Heart right ventricle (tissue), 16 donors: ENCODE results near the gene PRSS56. TPM values are rescaled to one million over a fixed set of nuclear protein-coding genes. Genes with fewer than 3 reads are reported as not detected.

Experiments
- ATAC-seq, 8 donors: fragments of 200-7000 bp; cut with Tn5 transposase; one replicate each; pipeline ENCODE4 v1.9.1; 2020; ENCODE audit warnings: mild to moderate bottlenecking in 8 of 8, moderate library complexity in 8 of 8, moderate number of reproducible peaks in 1 of 8
- DNase-seq, 2 donors: peaks; one replicate each; pipeline ENCODE4 v3.0.0-alpha.2; 2020
- H3K27ac ChIP-seq, 10 donors: fragments of 200-600 bp; sonication (generic) in 2 of 10; one replicate each; pipeline versions ENCODE4 v1.5.0 to v1.8.0; 2020 to 2022; ENCODE audit warnings: mild to moderate bottlenecking in 3 of 10
- H3K27me3 ChIP-seq, 7 donors: fragments of 200-600 bp; one replicate each; pipeline ENCODE4 v1.8.0; 2021 to 2022; ENCODE audit warnings: mild to moderate bottlenecking in 2 of 7
- H3K36me3 ChIP-seq, 9 donors: fragments of 200-600 bp; sonication (generic) in 1 of 9; one replicate each; pipeline versions ENCODE4 v1.5.0 to v1.8.0; 2020 to 2022; ENCODE audit warnings: mild to moderate bottlenecking in 2 of 9
- H3K4me1 ChIP-seq, 9 donors: fragments of 200-600 bp; sonication (generic) in 1 of 9; one replicate each; pipeline versions ENCODE4 v1.5.0 to v1.8.0; 2020 to 2022; ENCODE audit warnings: mild to moderate bottlenecking in 4 of 9
- H3K4me3 ChIP-seq, 10 donors: fragments of 200-600 bp; sonication (generic) in 2 of 10; one replicate each; pipeline versions ENCODE4 v1.5.0 to v1.8.0; 2020 to 2022; ENCODE audit warnings: mild to moderate bottlenecking in 7 of 10, moderate library complexity in 2 of 10
- H3K9me3 ChIP-seq, 11 donors: fragments of 200-600 bp in 10 of 11; sonication (generic) in 2 of 11; one replicate each; pipeline versions ENCODE4 v1.5.0 to v1.8.0; 2013 to 2022; ENCODE audit warnings: mild to moderate bottlenecking in 2 of 11, control low read depth in 1 of 11, moderate library complexity in 1 of 11
- whole genome bisulfite sequencing, 2 donors: extraction: QIAGEN DNeasy Blood & Tissue Kit; methylation state at CpG; one replicate each; pipeline ENCODE4 v1.1.7; 2013; ENCODE audit warnings: inconsistent platforms in 1 of 2; 5-methylcytosine and 5-hydroxymethylcytosine counted together
- intact Hi-C, 10 donors: fragments of 100-400 bp; cut with DNase I; formaldehyde crosslinking; loops; one replicate each; pipeline versions ENCODE4 v1.11.1 to v1.14.2; 2022
- polyA plus RNA-seq, 2 donors: library from polyadenylated mRNA; stranded (reverse); fragments of 200-250 nt; gene quantifications; one replicate each; pipeline ENCODE4 v1.2.3, GENCODE V29; 2013
- total RNA-seq, 10 donors: library from RNA; stranded (reverse); fragmentation: NEBNext Ultra II Directional in 3 of 10; extraction: Animal tissue kit (Norgen Biotek cat#: 25700) in 3 of 10; gene quantifications; one replicate each; pipeline versions ENCODE4 v1.2.1 to v1.2.4, GENCODE V29; 2021 to 2023
- TF ChIP-seq, protein P1 (sequence below), 9 donors: fragments of 200-600 bp; sonication (generic) in 2 of 9; IDR thresholded peaks; one replicate each; pipeline versions ENCODE4 v1.5.0 to v1.8.0; 2021 to 2022; ENCODE audit warnings: antibody characterized with exemption in 9 of 9, mild to moderate bottlenecking in 5 of 9, moderate library complexity in 1 of 9
- donor health status: Arrhythmogenic right ventricular cardiomyopathy.
- donor health status: ischemic (EF 13 %, LVEDD 7.1; RV severe dilation, severe dysfunction).
- donor health status: healthy with polysubstance abuse.
- donor health status: DM: no; HTN: yes; CAD: no.
- donor health status: DM: no; HTN: no; CAD: no.
- donor health status: ischemic (EF 25% LVEDD 6.9; RV normal size, moderate dysfunction).
- donor health status: ischemic (EF 25% LVEDD 5.7; RV mildly dilated, moderate dysfunction).
- donor health status: healthy.
- donor health status: DM: yes; HTN: yes; CAD: no.
- donor health status: Ischemic cardiomyopathy.
- donor health status: ischemic (EF 35%, LVEDD 5.7; RV mildly dilated, moderate dysfunction).
- donor health status: nonischemic (EF 11% LVEDD 7.7; RV severe dilation, severe dysfunction).
- donor health status: DM: yes; HTN: yes; CAD: no.
- donor health status: PGD.
- donor health status: ischemic (EF 29% LVEDD 5.4; RV normal size, mild dysfunction).
- donor health status: nonischemic (EF 23%, LVEDD 6.1; RV moderate dilation, normal function).

PRSS56 gene
- total and polyA plus RNA-seq, 12 donors, result 0.12 to 0.35 (median 0.19) TPM; not detected in 8

DNA sequence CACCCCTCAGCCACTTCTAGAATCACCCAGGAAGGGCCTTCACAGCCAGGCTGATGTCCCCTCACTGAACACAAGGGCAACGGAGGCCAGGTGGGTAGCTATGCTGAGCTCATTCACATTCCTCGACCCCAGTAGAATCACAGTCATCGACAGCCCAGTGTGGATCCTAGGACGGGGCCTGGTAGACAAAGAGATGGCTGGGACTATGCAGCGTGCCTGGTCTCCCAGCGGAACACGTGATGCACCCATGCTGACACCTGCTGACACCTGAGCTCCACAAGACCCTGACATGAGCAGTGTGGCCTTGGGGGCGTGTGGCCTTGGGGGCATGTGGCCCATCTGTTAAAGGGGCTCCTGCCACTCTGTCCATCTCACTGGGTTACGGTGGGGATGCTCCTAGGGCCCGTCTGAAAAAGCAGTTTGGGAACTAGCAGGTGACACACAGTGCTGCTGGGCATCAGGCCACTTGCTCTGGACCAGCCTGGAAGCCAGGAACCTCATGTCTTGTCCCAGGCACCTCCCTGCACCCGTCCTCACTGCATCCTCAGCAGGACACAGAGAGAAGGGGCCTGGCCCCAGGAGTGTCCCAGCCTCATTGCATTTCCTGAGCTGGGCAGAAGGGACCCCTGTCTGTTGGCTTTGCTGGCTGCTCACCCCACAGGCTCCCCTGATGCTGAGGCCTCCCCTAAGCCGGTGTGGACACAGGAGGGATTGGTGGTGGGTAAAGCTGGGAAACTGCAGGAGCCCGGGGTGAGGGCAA lies 42.3 kb upstream of the PRSS56 start:
- TF ChIP-seq, protein P1, sequence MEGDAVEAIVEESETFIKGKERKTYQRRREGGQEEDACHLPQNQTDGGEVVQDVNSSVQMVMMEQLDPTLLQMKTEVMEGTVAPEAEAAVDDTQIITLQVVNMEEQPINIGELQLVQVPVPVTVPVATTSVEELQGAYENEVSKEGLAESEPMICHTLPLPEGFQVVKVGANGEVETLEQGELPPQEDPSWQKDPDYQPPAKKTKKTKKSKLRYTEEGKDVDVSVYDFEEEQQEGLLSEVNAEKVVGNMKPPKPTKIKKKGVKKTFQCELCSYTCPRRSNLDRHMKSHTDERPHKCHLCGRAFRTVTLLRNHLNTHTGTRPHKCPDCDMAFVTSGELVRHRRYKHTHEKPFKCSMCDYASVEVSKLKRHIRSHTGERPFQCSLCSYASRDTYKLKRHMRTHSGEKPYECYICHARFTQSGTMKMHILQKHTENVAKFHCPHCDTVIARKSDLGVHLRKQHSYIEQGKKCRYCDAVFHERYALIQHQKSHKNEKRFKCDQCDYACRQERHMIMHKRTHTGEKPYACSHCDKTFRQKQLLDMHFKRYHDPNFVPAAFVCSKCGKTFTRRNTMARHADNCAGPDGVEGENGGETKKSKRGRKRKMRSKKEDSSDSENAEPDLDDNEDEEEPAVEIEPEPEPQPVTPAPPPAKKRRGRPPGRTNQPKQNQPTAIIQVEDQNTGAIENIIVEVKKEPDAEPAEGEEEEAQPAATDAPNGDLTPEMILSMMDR (IDR thresholded peaks at IDR 0.05), result no peak
- 90% methylated on average over 13 of the region's 13 CpGs for WGBS, 2 donors
- no peak for DNase-seq
- Histone ChIP-seq H3K9me3 (no peaks in the 10 kb centered on the region), H3K27ac (no peak overlapping the region), H3K36me3 (no peaks in the 10 kb centered on the region), H3K27me3 (peaks cover 0 to 86% (median 43%) of the 10 kb centered on the region in 7 donors), H3K4me1 (no peaks in the 10 kb centered on the region), H3K4me3 (no peak overlapping the region)
- no peak for ATAC-seq
- intact Hi-C loops, result no loop called here

DNA sequence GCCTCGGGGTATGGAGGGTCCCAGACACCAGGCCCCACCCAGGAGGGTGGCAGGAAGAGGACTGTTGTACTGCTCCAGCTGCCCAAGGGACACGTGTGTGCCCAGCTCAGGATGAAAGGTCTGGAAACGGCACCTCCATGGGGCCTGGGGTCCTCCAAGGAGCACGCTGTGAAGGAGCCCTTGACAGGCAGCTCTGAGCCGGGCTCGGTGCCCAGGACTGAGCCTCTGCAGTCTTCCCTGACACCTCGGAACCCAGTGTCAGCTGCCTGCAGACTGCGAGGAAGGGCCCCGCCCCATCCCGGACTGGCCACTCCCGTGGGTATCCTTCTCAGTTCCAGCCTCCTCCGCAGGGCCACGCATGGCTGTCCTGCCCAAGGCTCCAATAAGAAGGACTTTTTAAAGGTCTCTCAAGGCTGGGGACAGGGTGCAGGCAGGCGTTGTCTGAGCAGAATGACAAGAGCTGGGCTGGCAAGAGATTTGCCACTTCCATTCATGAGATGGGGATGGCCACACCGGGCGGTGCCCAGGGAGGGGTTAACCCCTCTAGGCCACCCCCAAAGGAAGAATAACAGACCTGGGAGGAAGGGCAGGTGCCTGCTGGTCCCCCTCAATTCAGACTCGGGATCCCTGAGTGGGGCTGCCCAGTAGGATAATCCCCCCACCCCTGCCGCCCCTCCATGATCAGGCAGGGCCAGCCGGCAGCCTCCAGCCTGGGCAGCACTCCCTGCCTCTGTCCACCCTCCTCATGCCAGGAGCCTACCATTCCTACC lies 41.4 kb upstream of the PRSS56 start:
- WGBS, 2 donors, result 65 to 70% methylated on average over 19 of the region's 19 CpGs
- Histone ChIP-seq H3K9me3 (no peaks in the 10 kb centered on the region), H3K4me1 (no peaks in the 10 kb centered on the region), H3K27ac (no peak overlapping the region), H3K27me3 (peaks cover 0 to 86% (median 51%) of the 10 kb centered on the region in 7 donors), H3K36me3 (no peaks in the 10 kb centered on the region), H3K4me3 (no peak overlapping the region)
- DNase-seq (no peak), ATAC-seq (no peak)
- TF ChIP-seq, protein P1 (IDR thresholded peaks at IDR 0.05), result no peak
- intact Hi-C loops, result no loop called here

DNA sequence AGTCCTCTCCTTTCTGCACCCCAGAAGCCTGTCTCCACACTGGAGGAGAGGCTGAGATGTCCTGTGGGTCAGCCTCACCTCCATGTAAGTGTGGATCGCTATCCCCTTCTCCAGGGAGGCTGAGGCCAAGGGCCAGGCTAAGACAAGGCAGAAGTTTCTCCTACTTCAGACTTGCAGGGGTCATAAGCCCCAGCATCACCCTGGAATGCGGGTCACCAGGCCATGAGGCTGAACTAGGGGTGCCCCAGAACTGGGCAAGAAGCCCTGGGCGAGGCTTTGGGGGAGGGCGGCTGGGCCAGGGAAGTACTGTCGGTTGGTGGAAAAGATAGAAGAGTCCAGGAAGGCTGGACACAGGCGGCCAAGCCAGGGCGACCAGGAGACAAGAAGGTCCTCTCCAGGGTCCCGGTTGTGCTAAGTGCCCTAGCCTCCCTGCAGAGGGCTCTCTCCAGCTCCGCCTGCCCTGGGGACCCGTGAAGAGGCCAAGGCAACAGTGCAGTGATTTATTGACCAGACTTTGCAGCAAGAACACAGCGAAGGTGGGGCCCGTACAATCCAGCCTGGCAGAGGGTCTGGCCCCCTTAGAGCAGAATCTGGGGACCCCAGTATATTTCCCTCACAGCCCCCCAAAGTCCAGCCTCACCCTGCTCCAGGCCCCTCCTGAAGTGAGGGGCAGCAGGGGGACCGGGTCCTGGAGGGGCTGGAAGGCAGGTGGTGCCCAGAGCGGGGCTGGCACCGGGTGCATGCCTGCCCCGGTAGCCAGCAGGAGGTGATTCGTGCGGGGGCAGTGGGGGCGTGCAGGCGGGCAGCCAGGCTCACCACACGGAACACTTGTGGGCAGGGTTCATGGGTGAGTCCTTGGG lies 40.6 kb upstream of the PRSS56 start:
- intact Hi-C loops, result no loop called here
- WGBS, 2 donors, result 75 to 79% methylated on average over 21 of the region's 21 CpGs
- TF ChIP-seq, protein P1 (IDR thresholded peaks at IDR 0.05), result no peak
- Histone ChIP-seq H3K36me3 (no peaks in the 10 kb centered on the region), H3K9me3 (no peaks in the 10 kb centered on the region), H3K4me3 (no peak overlapping the region), H3K27me3 (peaks cover 0 to 88% (median 51%) of the 10 kb centered on the region in 7 donors), H3K4me1 (no peaks in the 10 kb centered on the region), H3K27ac (no peak overlapping the region)
- DNase-seq (no peak), ATAC-seq (peak in 1 of 8 donors; percentile 5)
